ENCODE data around the gene GDAP2. TPM values are rescaled to one million over a fixed set of nuclear protein-coding genes. Genes with fewer than 3 reads are reported as not detected.

Gene GDAP2
- total RNA-seq, 1 experiment from 2014 or later = 24.4 TPM

DNA sequence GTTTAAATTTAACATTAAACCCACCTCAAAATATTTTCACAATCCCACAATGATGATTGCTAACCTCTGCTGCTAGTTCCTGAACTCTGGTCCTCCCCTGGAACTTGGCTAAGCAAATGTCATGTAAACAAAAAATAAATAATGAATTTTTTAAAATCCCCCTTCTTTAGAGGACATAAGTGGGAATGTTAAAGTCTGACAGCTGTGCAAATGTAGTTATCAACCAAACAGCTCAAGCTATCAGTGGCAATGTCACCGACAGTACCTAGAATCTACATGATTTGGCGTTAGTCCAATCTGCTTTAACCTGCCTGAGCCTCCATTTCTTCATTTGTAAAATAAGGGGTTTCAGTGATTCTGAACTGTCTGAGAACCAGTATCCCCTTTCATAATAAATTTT is 67.7 kb downstream of the GDAP2 start:
- H3T11ph ChIP-seq (ENCODE audit: low read length) = no peak overlapping the region
- no peaks in the 10 kb centered on the region for H3K79me2 ChIP-seq (ENCODE audit: insufficient read depth, low read length)
- no peaks in the 10 kb centered on the region for H3K9me3 ChIP-seq (ENCODE audit: control insufficient read depth, low read depth, low read length)
- no peak overlapping the region for H4K5ac ChIP-seq (ENCODE audit: insufficient read length, low read depth, low read length)
- H3K27ac ChIP-seq (ENCODE audit: insufficient read length, low read depth, low read length) = no peak overlapping the region
- no peak overlapping the region for H2BK12ac ChIP-seq (ENCODE audit: insufficient read length, low read depth, low read length)
- H3K56ac ChIP-seq (ENCODE audit: insufficient read length, low read depth, low read length) = no peak overlapping the region
- no peak overlapping the region for H3K4ac ChIP-seq (ENCODE audit: low read depth, low read length)
- H2AK5ac ChIP-seq (ENCODE audit: insufficient read length, low read length) = no peak overlapping the region
- no peak overlapping the region; a peak in 1 of 7 replicates for H3K27ac Mint-ChIP-seq
- H4K20me1 ChIP-seq (ENCODE audit: control insufficient read depth, insufficient read depth, insufficient read length) = no peaks in the 10 kb centered on the region
- no peaks in the 10 kb centered on the region for H3K79me1 ChIP-seq (ENCODE audit: insufficient read depth, low read depth, low read length, poor library complexity, severe bottlenecking)
- H3K14ac ChIP-seq (ENCODE audit: insufficient read depth, low read length) = no peak overlapping the region
- H3K4me1 Mint-ChIP-seq = peaks cover 0 to 3% of the 10 kb centered on the region in 2 experiments; a peak in 2 of 4 replicates
- no CpG with 5 or more reads among the region's 2 CpGs for whole genome bisulfite sequencing (ENCODE audit: extremely low coverage, insufficient read length, low lambda C conversion rate)
- no peaks in the 10 kb centered on the region for H3K27me3 Mint-ChIP-seq (ENCODE audit: low read depth)
- H3K9ac ChIP-seq (ENCODE audit: extremely low read depth, insufficient read length, low read length) = no peak overlapping the region
- H3K23me2 ChIP-seq (ENCODE audit: insufficient read length, low read depth, low read length, poor library complexity, severe bottlenecking) = no peaks in the 10 kb centered on the region
- no peak overlapping the region for H3K4me2 ChIP-seq (ENCODE audit: insufficient read depth, insufficient read length, low read length)
- no peak overlapping the region for H2BK20ac ChIP-seq (ENCODE audit: low read depth, low read length, poor library complexity, severe bottlenecking)
- H4K8ac ChIP-seq (replicated peaks; ENCODE audit: insufficient read length, low read depth, low read length) = no peak overlapping the region
- TF ChIP-seq, protein P1, sequence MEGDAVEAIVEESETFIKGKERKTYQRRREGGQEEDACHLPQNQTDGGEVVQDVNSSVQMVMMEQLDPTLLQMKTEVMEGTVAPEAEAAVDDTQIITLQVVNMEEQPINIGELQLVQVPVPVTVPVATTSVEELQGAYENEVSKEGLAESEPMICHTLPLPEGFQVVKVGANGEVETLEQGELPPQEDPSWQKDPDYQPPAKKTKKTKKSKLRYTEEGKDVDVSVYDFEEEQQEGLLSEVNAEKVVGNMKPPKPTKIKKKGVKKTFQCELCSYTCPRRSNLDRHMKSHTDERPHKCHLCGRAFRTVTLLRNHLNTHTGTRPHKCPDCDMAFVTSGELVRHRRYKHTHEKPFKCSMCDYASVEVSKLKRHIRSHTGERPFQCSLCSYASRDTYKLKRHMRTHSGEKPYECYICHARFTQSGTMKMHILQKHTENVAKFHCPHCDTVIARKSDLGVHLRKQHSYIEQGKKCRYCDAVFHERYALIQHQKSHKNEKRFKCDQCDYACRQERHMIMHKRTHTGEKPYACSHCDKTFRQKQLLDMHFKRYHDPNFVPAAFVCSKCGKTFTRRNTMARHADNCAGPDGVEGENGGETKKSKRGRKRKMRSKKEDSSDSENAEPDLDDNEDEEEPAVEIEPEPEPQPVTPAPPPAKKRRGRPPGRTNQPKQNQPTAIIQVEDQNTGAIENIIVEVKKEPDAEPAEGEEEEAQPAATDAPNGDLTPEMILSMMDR (conservative IDR thresholded peaks at IDR 0.05) = no peak
- no peak overlapping the region for H2AFZ ChIP-seq (ENCODE audit: low read length)
- H3K18ac ChIP-seq (ENCODE audit: insufficient read length, low read depth, low read length) = no peak overlapping the region
- H3K36me3 Mint-ChIP-seq (ENCODE audit: insufficient read depth in 1 of 3, low read depth in 3 of 3) = peaks cover 6 to 11% (median 7%) of the 10 kb centered on the region in 3 experiments; a peak in 6 of 7 replicates
- no peak overlapping the region for H4K91ac ChIP-seq (ENCODE audit: insufficient read length, low read depth, low read length)
- DNase-seq = no peak
- no peak overlapping the region for H3K23ac ChIP-seq (ENCODE audit: insufficient read length, low read depth, low read length)
- H2BK120ac ChIP-seq (ENCODE audit: low read depth, low read length, poor library complexity, severe bottlenecking) = no peak overlapping the region
- no peak overlapping the region for H3K4me3 Mint-ChIP-seq
- H3K9me3 Mint-ChIP-seq = no peaks in the 10 kb centered on the region
- H2BK5ac ChIP-seq (ENCODE audit: insufficient read length, low read length) = no peak overlapping the region
- H2BK15ac ChIP-seq (ENCODE audit: low read depth, low read length) = no peak overlapping the region
- no peaks in the 10 kb centered on the region for H3K4me1 ChIP-seq (ENCODE audit: insufficient read depth, low read length)
- H3K27me3 ChIP-seq (ENCODE audit: insufficient read depth, low read length) = no peaks in the 10 kb centered on the region

All from H9 (cell line).